Ishikawa (cell line): Measurements from ENCODE around the gene C2orf69.

Experiments used
- CEBPB ChIP-seq: IDR thresholded peaks from 2 replicates; pipeline ENCODE4 v1.6.1; 2012
- CREB1 ChIP-seq: IDR thresholded peaks from 2 replicates; pipeline ENCODE4 v1.6.1; 2012; ENCODE audit warnings: low read depth
- EP300 ChIP-seq: IDR thresholded peaks from 2 replicates; pipeline ENCODE4 v1.6.1; 2012; ENCODE audit warnings: borderline replicate concordance
- TF ChIP-seq, protein P1 (sequence below): IDR thresholded peaks from 2 replicates; pipeline ENCODE4 v1.6.1; 2012

DNA sequence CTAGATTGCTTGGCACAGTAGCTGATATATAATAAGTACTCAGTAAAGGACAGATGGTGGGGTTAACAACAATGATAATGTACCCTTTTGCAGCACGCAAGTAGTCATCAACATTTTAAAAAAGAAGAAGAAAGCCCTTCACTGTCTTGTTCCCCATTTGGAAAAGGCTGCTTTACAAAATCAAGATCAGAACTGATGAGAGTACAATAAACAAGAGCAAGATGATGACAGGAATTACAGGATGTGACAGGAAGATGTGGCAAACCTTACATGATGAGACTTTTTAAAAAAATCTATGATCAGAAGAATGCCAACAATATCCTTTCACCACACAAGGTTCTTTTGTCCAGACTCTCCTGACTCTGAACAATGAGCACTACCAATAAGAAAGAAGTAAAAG lies 35.1 kb downstream of the C2orf69 start:
- TF ChIP-seq CEBPB (no peak), EP300 (no peak), CREB1 (no peak)
- TF ChIP-seq, protein P1, sequence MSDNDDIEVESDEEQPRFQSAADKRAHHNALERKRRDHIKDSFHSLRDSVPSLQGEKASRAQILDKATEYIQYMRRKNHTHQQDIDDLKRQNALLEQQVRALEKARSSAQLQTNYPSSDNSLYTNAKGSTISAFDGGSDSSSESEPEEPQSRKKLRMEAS: no peak
